Measurements from ENCODE around the gene BID.

The BID gene

GRCh38 chr22:17738386-17739128 lies 35.7 kb downstream of the BID start:
- Histone ChIP-seq H3K4me3 (replicated peaks; ENCODE audit: insufficient read depth, low read length) (no peak overlapping the region), H3K27me3 (ENCODE audit: insufficient read depth, poor library complexity, severe bottlenecking) (no peaks in the 10 kb centered on the region), H3K27ac (replicated peaks) (no peak overlapping the region)
- no peak for TF ChIP-seq GABPA (IDR thresholded peaks at IDR 0.05; ENCODE audit: low read depth)
- TF ChIP-seq POLR2AphosphoS5 (IDR thresholded peaks at IDR 0.05; ENCODE audit: low read depth), result no peak; the same call in 1 of the 2 replicates
- TF ChIP-seq REST (IDR thresholded peaks at IDR 0.05; ENCODE audit: insufficient replicate concordance, low read depth), result no peak
- no peak for TF ChIP-seq CTCF (IDR thresholded peaks at IDR 0.05; ENCODE audit: insufficient read depth, low read length)
- TF ChIP-seq SPI1 (IDR thresholded peaks at IDR 0.05; ENCODE audit: borderline replicate concordance, low read depth), result no peak
- no peak for DNase-seq (ENCODE audit: low read depth in 1 of 2, low spot score in 1 of 2)

- no peak overlapping the region; the same call in 1 of the 2 replicates for H3K27ac ChIP-seq (replicated peaks)
- no peak for TF ChIP-seq GABPA (IDR thresholded peaks at IDR 0.05; ENCODE audit: low read depth)
- TF ChIP-seq POLR2AphosphoS5 (IDR thresholded peaks at IDR 0.05; ENCODE audit: low read depth), result peak; percentile 35; the same call in 1 of the 2 replicates
- peak; percentile 15 to 46 for DNase-seq (ENCODE audit: low read depth in 1 of 2, low spot score in 1 of 2)
- H3K27me3 ChIP-seq (ENCODE audit: insufficient read depth, poor library complexity, severe bottlenecking), result no peaks in the 10 kb centered on the region
- no peak overlapping the region for H3K4me3 ChIP-seq (replicated peaks; ENCODE audit: insufficient read depth, low read length)
Measured at GRCh38 chr22:17734187-17734586, 40.1 kb downstream of the BID start.

GRCh38 chr22:17733466-17733865 lies 40.8 kb downstream of the BID start:
- H3K27me3 ChIP-seq (ENCODE audit: insufficient read depth, poor library complexity, severe bottlenecking), result no peaks in the 10 kb centered on the region
- H3K4me3 ChIP-seq (replicated peaks; ENCODE audit: insufficient read depth, low read length), result no peak overlapping the region
- H3K27ac ChIP-seq (replicated peaks), result no peak overlapping the region
- no peak for DNase-seq (ENCODE audit: low read depth in 1 of 2, low spot score in 1 of 2)
- TF ChIP-seq SPI1 (IDR thresholded peaks at IDR 0.05; ENCODE audit: borderline replicate concordance, low read depth) (no peak), POLR2AphosphoS5 (IDR thresholded peaks at IDR 0.05; ENCODE audit: low read depth) (no peak), REST (IDR thresholded peaks at IDR 0.05; ENCODE audit: insufficient replicate concordance, low read depth) (no peak), CTCF (IDR thresholded peaks at IDR 0.05; ENCODE audit: insufficient read depth, low read length) (no peak), GABPA (IDR thresholded peaks at IDR 0.05; ENCODE audit: low read depth) (no peak)

- Histone ChIP-seq H3K27ac (replicated peaks) (no peak overlapping the region), H3K4me3 (replicated peaks; ENCODE audit: insufficient read depth, low read length) (no peak overlapping the region), H3K27me3 (ENCODE audit: insufficient read depth, poor library complexity, severe bottlenecking) (no peaks in the 10 kb centered on the region)
- TF ChIP-seq SPI1 (IDR thresholded peaks at IDR 0.05; ENCODE audit: borderline replicate concordance, low read depth) (no peak), CTCF (IDR thresholded peaks at IDR 0.05; ENCODE audit: insufficient read depth, low read length) (no peak)
- no peak for DNase-seq (ENCODE audit: low read depth in 1 of 2, low spot score in 1 of 2)
Measured at GRCh38 chr22:17732251-17732854, 41.9 kb downstream of the BID start.
